ENCODE data around the gene KRT2. TPM values are rescaled to one million over a fixed set of nuclear protein-coding genes. Genes with fewer than 3 reads are reported as not detected.

KRT2 gene
- total and polyA plus RNA-seq, 5 donors from 2014 or later = 0.23 to 0.80 (median 0.34) TPM; not detected in 1

GRCh38 chr12:52631264-52631663 is 20.7 kb downstream of the KRT2 start:
- H3K27me3 ChIP-seq (ENCODE audit: control insufficient read depth, insufficient read depth, low read length) = peaks cover 3% of the 10 kb centered on the region
- ATAC-seq (ENCODE audit: low read depth in 2 of 2) (no peak), DNase-seq (no peak)
- H3K27ac Mint-ChIP-seq = peak overlapping the region; percentile 6 to 89 (median 62)
- peaks cover 14% of the 10 kb centered on the region for H3K27me3 Mint-ChIP-seq
- no peaks in the 10 kb centered on the region for H3K36me3 ChIP-seq (ENCODE audit: control insufficient read depth, insufficient read depth, low read length)
- peak overlapping the region in 2 of 4 donors; percentile 56 to 79 for H3K4me3 Mint-ChIP-seq
- peaks cover 0 to 50% (median 5%) of the 10 kb centered on the region in 4 donors for H3K4me1 Mint-ChIP-seq
- no peak overlapping the region for H3K27ac ChIP-seq (ENCODE audit: insufficient read depth, low read length, poor library complexity, severe bottlenecking)
- H3K36me3 Mint-ChIP-seq = no peaks in the 10 kb centered on the region
- H3K4me3 ChIP-seq (ENCODE audit: low read depth, low read length) = no peak overlapping the region
- peaks cover 0 to 2% (median 0%) of the 10 kb centered on the region in 7 donors for H3K9me3 Mint-ChIP-seq
- H3K9me3 ChIP-seq (ENCODE audit: control insufficient read depth in 2 of 2, low read length in 2 of 2) = no peaks in the 10 kb centered on the region
- peaks cover 3% of the 10 kb centered on the region for H3K4me1 ChIP-seq (ENCODE audit: control insufficient read depth, insufficient read depth, low read length, poor library complexity, severe bottlenecking)

GRCh38 chr12:52630599-52631200 is 21.3 kb downstream of the KRT2 start:
- Histone ChIP-seq H3K27me3 (ENCODE audit: control insufficient read depth, insufficient read depth, low read length) (no peaks in the 10 kb centered on the region), H3K27ac (ENCODE audit: insufficient read depth, low read length, poor library complexity, severe bottlenecking) (no peak overlapping the region), H3K36me3 (ENCODE audit: control insufficient read depth, insufficient read depth, low read length) (no peaks in the 10 kb centered on the region), H3K4me1 (ENCODE audit: control insufficient read depth, insufficient read depth, low read length, poor library complexity, severe bottlenecking) (peaks cover 3% of the 10 kb centered on the region), H3K9me3 (ENCODE audit: control insufficient read depth in 2 of 2, low read length in 2 of 2) (no peaks in the 10 kb centered on the region), H3K4me3 (ENCODE audit: low read depth, low read length) (no peak overlapping the region)
- Mint-ChIP-seq H3K36me3 (no peaks in the 10 kb centered on the region), H3K27me3 (peaks cover 14% of the 10 kb centered on the region), H3K27ac (peak overlapping the region; percentile 62 to 89 (median 89)), H3K4me1 (peaks cover 0 to 50% (median 5%) of the 10 kb centered on the region in 4 donors), H3K9me3 (peaks cover 0 to 2% (median 0%) of the 10 kb centered on the region in 7 donors), H3K4me3 (peak overlapping the region in 2 of 4 donors; percentile 56 to 79)
- ATAC-seq (ENCODE audit: low read depth in 2 of 2) (peak in 1 of 2 donors; percentile 38), DNase-seq (no peak)

- DNase-seq (no peak), ATAC-seq (ENCODE audit: low read depth in 2 of 2) (no peak)
- peak overlapping the region in 1 of 3 donors; percentile 89 for H3K27ac Mint-ChIP-seq
- no peaks in the 10 kb centered on the region for H3K9me3 ChIP-seq (ENCODE audit: control insufficient read depth in 2 of 2, low read length in 2 of 2)
- H3K4me1 ChIP-seq (ENCODE audit: control insufficient read depth, insufficient read depth, low read length, poor library complexity, severe bottlenecking) = peaks cover 3% of the 10 kb centered on the region
- H3K9me3 Mint-ChIP-seq = peaks cover 0 to 2% (median 0%) of the 10 kb centered on the region in 7 donors
- H3K27me3 ChIP-seq (ENCODE audit: control insufficient read depth, insufficient read depth, low read length) = no peaks in the 10 kb centered on the region
- peak overlapping the region in 1 of 4 donors; percentile 79 for H3K4me3 Mint-ChIP-seq
- H3K36me3 ChIP-seq (ENCODE audit: control insufficient read depth, insufficient read depth, low read length) = no peaks in the 10 kb centered on the region
- H3K4me1 Mint-ChIP-seq = peaks cover 0 to 50% (median 5%) of the 10 kb centered on the region in 4 donors
- peaks cover 18% of the 10 kb centered on the region for H3K27me3 Mint-ChIP-seq
- H3K4me3 ChIP-seq (ENCODE audit: low read depth, low read length) = no peak overlapping the region
- no peaks in the 10 kb centered on the region for H3K36me3 Mint-ChIP-seq
- no peak overlapping the region for H3K27ac ChIP-seq (ENCODE audit: insufficient read depth, low read length, poor library complexity, severe bottlenecking)
These were observed 22.0 kb downstream of the KRT2 start for GRCh38 chr12:52630008-52630500.

- H3K4me1 Mint-ChIP-seq = peaks cover 0 to 50% (median 5%) of the 10 kb centered on the region in 4 donors
- H3K27ac ChIP-seq (ENCODE audit: insufficient read depth, low read length, poor library complexity, severe bottlenecking) = no peak overlapping the region
- peaks cover 3% of the 10 kb centered on the region for H3K4me1 ChIP-seq (ENCODE audit: control insufficient read depth, insufficient read depth, low read length, poor library complexity, severe bottlenecking)
- no peaks in the 10 kb centered on the region for H3K27me3 ChIP-seq (ENCODE audit: control insufficient read depth, insufficient read depth, low read length)
- no peaks in the 10 kb centered on the region for H3K36me3 ChIP-seq (ENCODE audit: control insufficient read depth, insufficient read depth, low read length)
- peak overlapping the region in 1 of 4 donors; percentile 74 for H3K4me3 Mint-ChIP-seq
- no peak overlapping the region for H3K4me3 ChIP-seq (ENCODE audit: low read depth, low read length)
- peaks cover 0 to 2% (median 0%) of the 10 kb centered on the region in 7 donors for H3K9me3 Mint-ChIP-seq
- DNase-seq (no peak), ATAC-seq (ENCODE audit: low read depth in 2 of 2) (no peak)
- peak overlapping the region in 1 of 3 donors; percentile 89 for H3K27ac Mint-ChIP-seq
- no peaks in the 10 kb centered on the region for H3K9me3 ChIP-seq (ENCODE audit: control insufficient read depth in 2 of 2, low read length in 2 of 2)
- H3K36me3 Mint-ChIP-seq = no peaks in the 10 kb centered on the region
- H3K27me3 Mint-ChIP-seq = peaks cover 15% of the 10 kb centered on the region
These were observed 22.6 kb downstream of the KRT2 start for GRCh38 chr12:52629281-52630007.

- peak overlapping the region in 1 of 4 donors; percentile 74 for H3K4me3 Mint-ChIP-seq
- peaks cover 0 to 1% (median 0%) of the 10 kb centered on the region in 7 donors for H3K9me3 Mint-ChIP-seq
- Histone ChIP-seq H3K36me3 (ENCODE audit: control insufficient read depth, insufficient read depth, low read length) (no peaks in the 10 kb centered on the region), H3K4me1 (ENCODE audit: control insufficient read depth, insufficient read depth, low read length, poor library complexity, severe bottlenecking) (peaks cover 3% of the 10 kb centered on the region), H3K9me3 (ENCODE audit: control insufficient read depth in 2 of 2, low read length in 2 of 2) (no peaks in the 10 kb centered on the region), H3K4me3 (ENCODE audit: low read depth, low read length) (no peak overlapping the region), H3K27ac (ENCODE audit: insufficient read depth, low read length, poor library complexity, severe bottlenecking) (no peak overlapping the region), H3K27me3 (ENCODE audit: control insufficient read depth, insufficient read depth, low read length) (no peaks in the 10 kb centered on the region)
- H3K27me3 Mint-ChIP-seq = peaks cover 9% of the 10 kb centered on the region
- no peak overlapping the region for H3K27ac Mint-ChIP-seq
- ATAC-seq (ENCODE audit: low read depth in 2 of 2) (no peak), DNase-seq (no peak)
- no peaks in the 10 kb centered on the region for H3K36me3 Mint-ChIP-seq
- H3K4me1 Mint-ChIP-seq = peaks cover 0 to 45% (median 5%) of the 10 kb centered on the region in 4 donors
These were observed 23.2 kb downstream of the KRT2 start for GRCh38 chr12:52628841-52629240.

GRCh38 chr12:52628111-52628507 is 23.9 kb downstream of the KRT2 start:
- Mint-ChIP-seq H3K9me3 (peaks cover 0 to 1% (median 0%) of the 10 kb centered on the region in 7 donors), H3K27me3 (peaks cover 10% of the 10 kb centered on the region), H3K4me3 (peak overlapping the region in 2 of 4 donors; percentile 0 to 21), H3K36me3 (no peaks in the 10 kb centered on the region), H3K27ac (no peak overlapping the region), H3K4me1 (peaks cover 0 to 38% (median 4%) of the 10 kb centered on the region in 4 donors)
- ATAC-seq (ENCODE audit: low read depth in 2 of 2) (no peak), DNase-seq (no peak)
- H3K27me3 ChIP-seq (ENCODE audit: control insufficient read depth, insufficient read depth, low read length) = no peaks in the 10 kb centered on the region
- peaks cover 3% of the 10 kb centered on the region for H3K4me1 ChIP-seq (ENCODE audit: control insufficient read depth, insufficient read depth, low read length, poor library complexity, severe bottlenecking)
- H3K36me3 ChIP-seq (ENCODE audit: control insufficient read depth, insufficient read depth, low read length) = no peaks in the 10 kb centered on the region
- H3K4me3 ChIP-seq (ENCODE audit: low read depth, low read length) = no peak overlapping the region
- no peak overlapping the region for H3K27ac ChIP-seq (ENCODE audit: insufficient read depth, low read length, poor library complexity, severe bottlenecking)
- H3K9me3 ChIP-seq (ENCODE audit: control insufficient read depth in 2 of 2, low read length in 2 of 2) = no peaks in the 10 kb centered on the region

GRCh38 chr12:52627395-52628110 is 24.5 kb downstream of the KRT2 start:
- H3K27ac Mint-ChIP-seq = no peak overlapping the region
- no peak for ATAC-seq (ENCODE audit: low read depth in 2 of 2)

More at GRCh38 chr12:52627395-52628110, 24.5 kb downstream of the KRT2 start:
- no peak overlapping the region for H3K27ac ChIP-seq (ENCODE audit: insufficient read depth, low read length, poor library complexity, severe bottlenecking)
- H3K4me3 ChIP-seq (ENCODE audit: low read depth, low read length) = no peak overlapping the region
- no peaks in the 10 kb centered on the region for H3K36me3 ChIP-seq (ENCODE audit: control insufficient read depth, insufficient read depth, low read length)
- peaks cover 3% of the 10 kb centered on the region for H3K4me1 ChIP-seq (ENCODE audit: control insufficient read depth, insufficient read depth, low read length, poor library complexity, severe bottlenecking)
- peaks cover 15% of the 10 kb centered on the region for H3K27me3 Mint-ChIP-seq
- H3K9me3 ChIP-seq (ENCODE audit: control insufficient read depth in 2 of 2, low read length in 2 of 2) = no peaks in the 10 kb centered on the region
- H3K9me3 Mint-ChIP-seq = peaks cover 0 to 2% (median 0%) of the 10 kb centered on the region in 7 donors
- H3K27me3 ChIP-seq (ENCODE audit: control insufficient read depth, insufficient read depth, low read length) = no peaks in the 10 kb centered on the region
- H3K36me3 Mint-ChIP-seq = no peaks in the 10 kb centered on the region
- peaks cover 0 to 32% (median 4%) of the 10 kb centered on the region in 4 donors for H3K4me1 Mint-ChIP-seq
- no peak for DNase-seq
- H3K4me3 Mint-ChIP-seq = no peak overlapping the region
